Peyer's patch (tissue), 4 donors: ENCODE measurements around the gene IPP. TPM values are rescaled to one million over a fixed set of nuclear protein-coding genes. Genes with fewer than 3 reads are reported as not detected.
A peak's percentile ranks its signal among the peaks of the same experiment; 100 is the strongest.

Experiments used
- DNase-seq, 3 donors: peaks; one replicate each; pipeline ENCODE4 v3.0.0-alpha.2; 2017 to 2019
- H3K27ac ChIP-seq, 4 donors: fragments of 200-600 bp; sonication (generic); one replicate each; pipeline ENCODE4 v1.5.1; 2016 to 2019
- H3K27me3 ChIP-seq, 2 donors: fragments of 200-600 bp; sonication (generic); one replicate each; pipeline ENCODE4 v1.5.1; 2019
- H3K36me3 ChIP-seq, 3 donors: fragments of 200-600 bp; sonication (generic); one replicate each; pipeline ENCODE4 v1.5.1; 2016 to 2019
- H3K4me1 ChIP-seq, 4 donors: fragments of 200-600 bp; sonication (generic); one replicate each; pipeline ENCODE4 v1.5.1; 2016 to 2019
- H3K4me3 ChIP-seq, 4 donors: fragments of 200-600 bp; sonication (generic); 1 replicate in 3 of 4; 2 replicates in 1 of 4; pipeline ENCODE4 v1.5.1; 2016 to 2019; ENCODE audit warnings: mild to moderate bottlenecking in 1 of 4
- H3K9me3 ChIP-seq, 4 donors: fragments of 200-600 bp; sonication (generic); one replicate each; pipeline ENCODE4 v1.5.1; 2016 to 2019; ENCODE audit warnings: mild to moderate bottlenecking in 1 of 4
- CTCF ChIP-seq, 6 experiments: fragments of 450-650 bp in 4 of 6; fragments of 200-600 bp in 2 of 6; sonication (generic) in 1 of 6; IDR thresholded peaks; one replicate each; pipeline ENCODE4 v1.5.1; 2017 to 2019; ENCODE audit warnings: antibody characterized with exemption in 6 of 6, mild to moderate bottlenecking in 3 of 6, moderate library complexity in 1 of 6
- POLR2A ChIP-seq, 2 donors: fragments of 450-650 bp; IDR thresholded peaks; one replicate each; pipeline ENCODE4 v1.5.1; 2017; ENCODE audit warnings: antibody characterized with exemption in 2 of 2, mild to moderate bottlenecking in 2 of 2, moderate library complexity in 2 of 2
- total RNA-seq, 4 donors: library from RNA; depleted of rRNA; stranded (reverse); fragments of >200 nt; gene quantifications; one replicate each; pipeline ENCODE4 v1.1.0, GENCODE V29; 2016

IPP gene
- total RNA-seq, 4 donors from 2014 or later, result 8.9 to 17.2 (median 12.1) TPM

DNA sequence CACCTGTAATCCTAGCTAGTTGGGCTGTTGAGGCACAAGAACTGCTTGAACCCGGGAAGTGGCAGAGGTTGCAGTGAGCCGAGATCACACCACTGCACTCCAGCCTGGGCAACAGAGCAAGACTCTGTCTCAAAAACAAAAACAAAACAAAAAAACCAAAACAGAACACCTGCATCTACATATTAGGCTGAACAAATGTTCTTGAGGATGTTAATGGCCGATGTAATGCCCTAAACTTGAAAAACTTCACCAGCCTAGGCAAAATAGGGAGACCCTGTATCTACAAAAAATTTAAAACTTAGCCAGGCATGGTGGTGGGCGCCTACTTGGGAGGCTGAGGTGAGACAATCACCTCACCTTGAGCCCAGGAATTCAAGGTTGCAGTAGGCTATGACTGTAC lies 81.9 kb downstream of the IPP start:
- Histone ChIP-seq H3K27ac (no peak overlapping the region), H3K4me3 (no peak overlapping the region), H3K27me3 (no peaks in the 10 kb centered on the region), H3K36me3 (no peaks in the 10 kb centered on the region), H3K4me1 (peaks cover 0 to 15% (median 0%) of the 10 kb centered on the region in 4 donors), H3K9me3 (no peaks in the 10 kb centered on the region)
- TF ChIP-seq POLR2A (IDR thresholded peaks at IDR 0.05) (no peak), CTCF (IDR thresholded peaks at IDR 0.05) (no peak)
- no peak for DNase-seq

GRCh38 chr1:45667321-45668111 lies 82.9 kb downstream of the IPP start:
- no peak overlapping the region for H3K27ac ChIP-seq
- no peak overlapping the region for H3K4me3 ChIP-seq
- H3K9me3 ChIP-seq, result no peaks in the 10 kb centered on the region
- H3K4me1 ChIP-seq, result peaks cover 0 to 18% (median 0%) of the 10 kb centered on the region in 4 donors
- no peaks in the 10 kb centered on the region for H3K27me3 ChIP-seq
- no peak for DNase-seq
- TF ChIP-seq CTCF (IDR thresholded peaks at IDR 0.05), result no peak
- no peak for TF ChIP-seq POLR2A (IDR thresholded peaks at IDR 0.05)
- H3K36me3 ChIP-seq, result no peaks in the 10 kb centered on the region

GRCh38 chr1:45666836-45667235 lies 83.6 kb downstream of the IPP start:
- H3K4me3 ChIP-seq, result no peak overlapping the region
- peaks cover 0 to 21% (median 0%) of the 10 kb centered on the region in 4 donors for H3K4me1 ChIP-seq

GRCh38 chr1:45660336-45660735 lies 90.1 kb downstream of the IPP start:
- Histone ChIP-seq H3K36me3 (peaks cover 0 to 56% (median 0%) of the 10 kb centered on the region in 3 donors), H3K4me1 (peaks cover 0 to 25% (median 4%) of the 10 kb centered on the region in 4 donors), H3K4me3 (no peak overlapping the region), H3K27me3 (no peaks in the 10 kb centered on the region), H3K9me3 (no peaks in the 10 kb centered on the region), H3K27ac (no peak overlapping the region)
- TF ChIP-seq CTCF (IDR thresholded peaks at IDR 0.05) (no peak), POLR2A (IDR thresholded peaks at IDR 0.05) (no peak)
- DNase-seq, result no peak

More at GRCh38 chr1:45666836-45667235, 83.6 kb downstream of the IPP start:
- no peak for TF ChIP-seq CTCF (IDR thresholded peaks at IDR 0.05)
- no peak for TF ChIP-seq POLR2A (IDR thresholded peaks at IDR 0.05)
- no peak for DNase-seq
- no peak overlapping the region for H3K27ac ChIP-seq
- H3K27me3 ChIP-seq, result no peaks in the 10 kb centered on the region
- H3K36me3 ChIP-seq, result no peaks in the 10 kb centered on the region
- no peaks in the 10 kb centered on the region for H3K9me3 ChIP-seq

DNA sequence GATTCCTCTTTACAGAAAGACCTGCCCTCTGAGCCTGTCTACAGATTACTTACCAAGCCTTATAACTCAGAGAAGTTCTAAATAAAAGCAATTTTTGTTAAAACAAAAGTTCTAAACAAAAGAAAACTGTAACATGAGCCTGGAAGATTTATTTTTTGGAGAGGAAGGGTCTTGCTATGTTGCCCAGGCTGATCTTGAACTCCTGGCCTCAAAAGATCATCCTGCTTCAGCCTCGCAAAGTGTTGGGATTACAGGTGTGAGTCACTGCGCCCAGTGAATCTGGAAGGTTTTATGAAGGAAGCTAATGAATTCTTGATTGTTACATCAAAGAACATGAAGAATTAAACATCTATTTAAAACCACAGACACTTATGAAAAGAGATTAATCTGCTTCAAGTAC lies 91.2 kb downstream of the IPP start:
- Histone ChIP-seq H3K27me3 (no peaks in the 10 kb centered on the region), H3K4me1 (peaks cover 0 to 25% (median 4%) of the 10 kb centered on the region in 4 donors), H3K9me3 (no peaks in the 10 kb centered on the region), H3K27ac (peak overlapping the region in 1 of 4 donors; percentile 31), H3K36me3 (peaks cover 0 to 67% (median 0%) of the 10 kb centered on the region in 3 donors), H3K4me3 (no peak overlapping the region)
- no peak for DNase-seq
- TF ChIP-seq POLR2A (IDR thresholded peaks at IDR 0.05) (no peak), CTCF (IDR thresholded peaks at IDR 0.05) (no peak)
